HepG2 (cell line): ENCODE results near the gene AJUBA. TPM values are rescaled to one million over a fixed set of nuclear protein-coding genes. Genes with fewer than 3 reads are reported as not detected.

Source experiments
- AKAP8 ChIP-seq: sonication (generic); formaldehyde crosslinking; IDR thresholded peaks from 2 replicates; pipeline ENCODE4 v1.5.1; 2020; ENCODE audit warnings: mild to moderate bottlenecking, missing genetic modification reagents
- CBX5 ChIP-seq: sonication (generic); formaldehyde crosslinking; IDR thresholded peaks from 2 replicates; pipeline ENCODE4 v1.4.0; 2020; ENCODE audit warnings: missing genetic modification reagents, borderline replicate concordance
- RBFOX2 ChIP-seq: fragments of 200-400 bp; formaldehyde crosslinking; IDR thresholded peaks from 2 replicates; pipeline ENCODE4 v1.6.1; 2017; ENCODE audit warnings: low read depth, mild to moderate bottlenecking, low read length
- SNAPC2 ChIP-seq: sonication (generic); formaldehyde crosslinking; IDR thresholded peaks from 2 replicates; pipeline ENCODE4 v1.8.1; 2022; ENCODE audit warnings: mild to moderate bottlenecking, missing genetic modification reagents
- TARDBP ChIP-seq: sonication (generic); formaldehyde crosslinking; IDR thresholded peaks from 2 replicates; pipeline ENCODE4 v1.8.0; 2022; ENCODE audit warnings: mild to moderate bottlenecking, missing genetic modification reagents
- ZHX1 ChIP-seq: sonication (generic); formaldehyde crosslinking; IDR thresholded peaks from 2 replicates; pipeline ENCODE4 v1.8.1; 2022; ENCODE audit warnings: low read depth, mild to moderate bottlenecking, missing genetic modification reagents
- ZNF407 ChIP-seq: sonication (generic); formaldehyde crosslinking; IDR thresholded peaks from one replicate; pipeline ENCODE4 v1.5.1; 2020; ENCODE audit warnings: mild to moderate bottlenecking, missing genetic modification reagents; ENCODE audit errors: not compliant biosample characterization
- ZNF570 ChIP-seq: sonication (generic); formaldehyde crosslinking; IDR thresholded peaks from 2 replicates; pipeline ENCODE4 v1.4.0; 2020; ENCODE audit warnings: mild to moderate bottlenecking, missing genetic modification reagents, borderline replicate concordance
- ZNF619 ChIP-seq: sonication (generic); formaldehyde crosslinking; IDR thresholded peaks from 2 replicates; pipeline ENCODE4 v1.4.0; 2020; ENCODE audit warnings: mild to moderate bottlenecking, missing genetic modification reagents
- polyA plus RNA-seq, 8 experiments: library from polyadenylated mRNA; depleted of rRNA in 3 of 8; stranded (reverse) in 7 of 8; unstranded in 1 of 8; fragments of >200 nt; fragmentation: Illumina TruSeq in 4 of 8; extraction: Trizol in 4 of 8; gene quantifications; 2 replicates each; pipeline versions ENCODE4 v1.2.1 to v1.2.3, GENCODE V29; 2011 to 2016; ENCODE audit warnings: low read depth in 4 of 8, missing spikeins in 1 of 8, mixed read lengths in 1 of 8; ENCODE audit not compliant: insufficient read depth in 1 of 8
- total RNA-seq, 5 experiments: library from RNA; depleted of rRNA; stranded (reverse); fragments of >200 nt; fragmentation: Illumina TruSeq; extraction: Trizol; gene quantifications; 2 replicates each; pipeline ENCODE4 v1.2.3, GENCODE V29; 2016; ENCODE audit warnings: low read depth in 1 of 5

AJUBA gene
- total and polyA plus RNA-seq, 2 of the 13 experiments (the other 11 are each of a cell fraction or from before 2014, with no cell fraction given): 157 to 241 TPM

- TF ChIP-seq ZNF407 (CRISPR knock-in tag): peak; percentile 10
- TF ChIP-seq RBFOX2: peak; percentile 51
- TF ChIP-seq TARDBP (CRISPR knock-in tag): 0 out of 2 replicates have a peak, but pooled peaks have one; percentile 20
- 0 out of 2 replicates have a peak, but pooled peaks have one; percentile 37 for TF ChIP-seq ZHX1 (CRISPR knock-in tag)
- no peak for TF ChIP-seq AKAP8 (CRISPR knock-in tag)
- TF ChIP-seq ZNF619 (CRISPR knock-in tag): no peak
- 0 out of 2 replicates have a peak, but pooled peaks have one; percentile 69 for TF ChIP-seq SNAPC2 (CRISPR knock-in tag)
- TF ChIP-seq ZNF570 (CRISPR knock-in tag): no peak
- 0 out of 2 replicates have a peak, but pooled peaks have one; percentile 12 for TF ChIP-seq CBX5
Observed at GRCh38 chr14:23024612-23025075, 42.3 kb upstream of the AJUBA start (continued).
